Fibroblast of the conjunctiva (primary cell): ENCODE data around the gene RFPL3.
"Not testable (repeated sequence)": the region's sequence is repeated elsewhere in the genome, so short reads cannot be mapped to it uniquely, and the experiment has no call there.

Experiments
- DNase-seq: peaks from one replicate; pipeline ENCODE4 v3.0.0-alpha.2; 2010; ENCODE audit warnings: low read depth

Gene RFPL3

DNA sequence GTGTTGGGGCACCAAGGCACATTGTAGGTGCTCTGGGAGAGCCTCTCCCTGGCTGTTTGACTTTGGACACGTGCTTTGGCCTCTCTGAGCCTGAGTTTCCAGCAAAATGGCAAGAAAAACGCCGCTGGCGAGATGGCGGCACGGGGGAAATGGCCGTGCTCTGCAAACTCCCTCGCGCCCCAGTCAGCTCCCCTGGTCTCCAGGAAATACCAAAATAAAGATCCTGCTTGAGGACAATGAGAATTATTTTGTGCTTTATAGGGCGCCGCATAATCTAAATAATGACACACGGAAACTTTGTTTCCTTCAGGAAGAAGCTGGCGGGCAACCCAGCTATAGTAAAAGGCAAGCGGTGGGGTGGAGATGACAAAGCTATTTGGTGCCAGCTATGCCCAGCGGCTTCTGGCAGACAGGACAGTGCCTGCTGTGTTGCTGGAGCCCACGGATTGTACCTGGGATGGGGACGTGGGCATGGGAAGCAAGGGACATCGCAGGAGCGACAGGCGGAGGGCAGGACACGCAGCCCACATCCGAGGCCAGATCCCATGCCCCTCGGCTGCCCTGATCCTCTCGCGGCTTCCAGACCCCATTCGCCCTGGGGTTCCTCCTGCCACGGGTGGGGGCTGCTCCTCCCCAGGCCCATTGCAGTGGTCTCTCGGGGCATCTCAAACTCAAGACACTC is 26.3 kb upstream of the RFPL3 start:
- no peak for DNase-seq

DNA sequence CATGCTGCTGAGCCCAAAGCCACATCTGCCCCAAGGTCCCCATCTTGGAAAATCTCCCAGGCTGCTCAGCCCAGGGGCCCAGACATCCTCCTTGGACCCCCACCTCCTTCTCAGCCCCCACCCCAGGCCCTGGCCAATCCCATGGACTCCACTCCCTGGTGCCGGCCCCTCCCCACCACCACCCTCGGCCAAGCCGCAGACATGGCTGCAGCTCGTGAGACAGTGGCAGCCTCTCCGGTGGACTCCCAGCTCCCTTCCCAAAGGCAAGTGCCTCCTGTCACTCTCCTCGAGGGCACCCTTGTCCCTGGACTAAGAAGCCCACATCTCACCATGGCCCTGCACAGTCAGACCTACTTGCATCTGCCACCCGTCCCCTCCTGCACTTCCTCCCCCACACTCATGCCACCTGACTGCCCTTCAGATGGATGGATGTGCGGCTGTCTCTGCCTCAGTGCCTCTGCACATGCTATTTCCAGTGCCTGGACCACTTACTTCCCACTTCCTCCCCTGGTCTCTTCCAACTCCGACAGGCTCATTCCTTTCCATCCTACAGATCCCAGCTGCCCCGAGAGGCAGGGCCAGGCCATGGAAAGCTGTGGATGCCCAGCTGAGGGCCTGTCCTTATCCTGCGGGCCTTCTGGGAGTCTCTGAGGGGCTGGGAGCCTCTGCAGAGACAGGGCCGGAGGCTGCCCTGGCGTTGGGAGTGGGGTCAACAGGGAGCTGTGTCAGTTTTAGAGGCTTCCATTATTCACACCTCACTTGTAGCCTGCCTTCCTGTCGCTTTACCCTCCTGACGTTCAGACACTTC is 25.5 kb upstream of the RFPL3 start:
- DNase-seq, result no peak

DNA sequence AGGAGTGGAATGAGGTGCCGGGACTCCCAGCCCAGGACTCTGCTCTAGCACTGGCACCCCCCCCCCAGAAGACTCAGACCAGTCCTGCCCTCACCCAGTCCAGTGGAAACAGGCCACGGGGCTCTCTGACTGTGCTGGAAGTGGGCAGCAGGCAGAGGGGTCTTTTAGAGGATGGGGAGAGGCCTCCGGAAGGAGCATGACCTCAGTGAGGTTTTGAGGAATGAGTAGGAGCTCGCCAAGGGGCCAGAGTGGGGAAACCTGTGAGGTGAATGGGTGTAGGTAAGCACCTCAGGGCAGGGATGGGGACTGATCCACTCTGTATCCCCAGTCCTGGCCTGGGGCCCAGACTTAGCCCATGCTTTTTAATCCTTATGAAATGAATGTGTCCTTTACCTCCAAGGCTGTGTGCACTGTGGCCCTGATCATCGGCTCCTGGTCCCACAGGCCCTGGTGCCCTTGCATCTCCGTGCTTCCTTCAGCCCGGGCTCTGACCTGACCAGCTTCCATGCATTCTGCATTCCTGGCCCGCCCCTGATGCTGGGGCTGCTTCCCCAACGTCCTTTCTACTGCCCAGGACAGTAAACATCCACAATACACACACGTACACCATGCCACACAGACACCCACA is 24.4 kb upstream of the RFPL3 start:
- DNase-seq, result no peak

DNA sequence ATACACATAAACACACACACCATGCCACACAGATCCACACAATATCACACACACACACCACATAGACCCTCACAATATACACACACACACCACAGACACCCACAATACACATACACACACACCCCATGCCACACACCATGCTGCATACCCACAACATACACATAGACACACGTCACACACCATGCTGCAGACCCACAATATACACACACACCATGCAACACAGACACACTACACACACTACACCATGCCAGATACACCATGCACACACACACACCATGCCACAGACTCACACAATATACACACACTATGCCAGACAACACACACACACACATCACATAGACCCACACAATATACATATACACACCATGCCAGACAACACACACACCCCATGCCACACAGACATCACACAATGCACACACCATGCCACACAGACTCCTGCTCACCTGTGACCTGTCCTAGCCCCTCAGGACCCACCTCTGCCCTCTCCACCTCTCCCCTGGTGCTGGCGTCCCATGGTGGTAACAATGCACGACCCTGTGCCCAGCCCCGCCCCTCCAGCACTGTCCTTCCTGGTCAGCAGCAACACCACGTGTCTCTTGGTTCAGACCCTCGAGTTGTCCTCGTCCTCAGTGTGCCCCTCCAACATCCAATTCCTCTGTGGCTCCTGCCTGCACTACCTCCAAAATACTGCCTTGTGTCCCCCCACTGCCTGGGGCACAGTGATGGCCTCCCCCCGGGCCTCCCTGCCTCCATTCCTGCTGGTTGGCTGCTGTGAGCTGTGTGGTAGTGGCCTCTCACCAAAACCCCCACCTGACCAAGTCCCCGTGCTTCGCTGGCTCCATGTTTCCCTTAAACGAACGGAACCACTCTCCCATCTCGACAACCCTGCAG is 23.7 kb upstream of the RFPL3 start:
- no peak for DNase-seq

DNA sequence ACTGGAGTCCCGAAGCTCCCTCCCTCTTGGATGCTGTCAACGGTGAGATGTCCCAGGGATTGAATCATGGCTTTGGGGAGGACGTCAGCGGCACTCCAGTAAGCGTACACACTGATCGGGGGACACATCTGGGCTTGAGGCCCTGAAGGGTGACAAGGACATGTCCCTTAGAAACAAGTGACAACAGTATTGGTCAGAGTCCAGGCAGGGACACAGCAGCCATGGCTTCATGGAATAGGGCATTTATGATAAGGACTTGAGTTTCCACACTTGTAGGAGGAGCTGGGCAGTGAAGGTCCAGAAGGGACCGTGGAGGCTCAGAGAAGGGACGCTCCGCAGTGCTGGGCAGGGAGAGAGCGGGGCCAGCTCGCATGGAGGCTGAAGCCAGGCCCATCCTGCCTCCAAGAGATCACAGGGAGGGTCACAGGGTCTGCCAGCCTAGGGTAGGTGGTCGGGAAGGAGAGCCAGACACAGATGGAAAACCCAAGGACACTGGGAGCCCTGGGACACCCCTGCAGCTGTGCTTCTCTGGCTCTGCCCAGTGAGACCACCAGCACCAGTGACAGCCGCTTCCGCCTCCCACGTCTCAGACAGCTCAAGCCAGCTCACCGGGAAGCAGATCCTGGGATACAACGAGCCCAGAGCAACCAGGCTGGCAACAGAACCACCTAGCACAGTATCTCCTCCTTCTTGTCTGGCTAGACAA is 22.9 kb upstream of the RFPL3 start:
- DNase-seq, result no peak

DNA sequence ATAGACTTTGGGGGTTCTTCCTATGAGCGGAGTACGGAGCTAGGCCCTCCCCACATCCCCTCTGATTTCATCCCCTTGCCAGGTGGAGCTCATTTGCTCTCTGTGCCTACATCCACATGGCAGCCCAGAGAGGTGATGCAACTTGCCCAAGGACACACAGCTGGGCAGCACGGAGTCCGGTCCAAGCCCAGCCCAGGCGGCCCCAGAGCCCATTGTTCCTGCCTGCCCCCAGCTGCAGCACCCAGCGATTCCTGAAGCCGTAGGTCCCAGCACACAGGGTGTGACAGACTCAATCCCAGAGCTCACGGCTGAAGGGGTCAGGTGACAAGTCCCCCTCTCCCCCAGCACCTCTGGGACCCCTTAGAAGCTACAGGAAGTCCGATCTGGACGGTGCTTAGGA is 22.2 kb upstream of the RFPL3 start:
- DNase-seq, result no peak

DNA sequence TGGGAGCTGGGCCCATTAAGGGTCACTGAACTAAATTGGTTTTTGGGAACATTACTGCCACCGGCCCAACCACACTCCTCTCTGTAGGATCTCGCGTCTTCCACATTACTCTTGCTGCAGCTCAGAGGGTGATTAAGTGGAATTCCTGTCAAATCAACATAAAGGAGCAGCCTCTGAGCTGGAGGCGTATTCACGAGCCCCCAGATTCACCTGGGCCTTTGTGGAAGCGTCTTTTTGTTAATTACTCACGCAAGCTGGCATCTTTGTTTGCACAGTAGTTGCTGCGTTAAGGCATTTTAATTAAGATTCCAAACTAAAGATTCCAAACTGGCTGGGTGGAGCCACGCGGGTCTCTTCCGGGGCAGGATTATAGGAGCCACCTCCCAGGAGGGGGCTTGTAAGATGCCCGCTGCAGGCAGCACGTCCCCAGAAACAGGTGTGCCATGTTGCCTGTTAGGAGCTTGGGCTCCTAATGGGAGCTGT is 21.5 kb upstream of the RFPL3 start:
- DNase-seq, result no peak

DNA sequence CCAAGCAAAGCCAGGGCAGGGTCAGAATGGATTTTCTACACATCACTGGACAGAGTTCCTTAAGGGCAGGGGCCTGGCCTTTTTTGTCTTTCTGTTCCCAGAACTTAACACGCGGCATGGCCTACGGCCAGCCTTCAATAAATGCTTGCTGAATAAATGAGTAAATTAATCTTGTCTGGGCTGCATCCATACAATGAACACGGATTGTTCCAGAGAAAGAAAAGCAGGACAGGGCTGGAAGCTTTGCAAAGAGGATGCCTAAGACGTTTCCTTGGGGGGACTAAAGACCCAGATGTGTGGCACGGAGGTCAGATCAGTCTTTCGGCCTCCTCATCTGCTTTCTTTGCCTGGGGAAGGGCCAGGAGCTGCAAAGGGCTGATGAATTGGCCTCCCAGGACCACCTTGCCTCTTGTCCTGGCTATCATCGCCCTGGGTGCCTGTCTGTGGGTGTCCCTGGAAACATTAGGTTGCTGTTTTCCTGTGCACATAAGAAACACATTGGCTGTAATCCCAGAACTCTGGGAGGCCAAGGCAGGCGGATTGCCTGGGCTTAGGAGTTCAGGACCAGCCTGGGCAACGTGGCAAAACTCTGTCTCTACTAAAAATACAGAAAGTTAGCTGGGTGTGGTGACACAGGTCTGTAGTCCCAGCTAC is 20.8 kb upstream of the RFPL3 start:
- DNase-seq, result no peak

DNA sequence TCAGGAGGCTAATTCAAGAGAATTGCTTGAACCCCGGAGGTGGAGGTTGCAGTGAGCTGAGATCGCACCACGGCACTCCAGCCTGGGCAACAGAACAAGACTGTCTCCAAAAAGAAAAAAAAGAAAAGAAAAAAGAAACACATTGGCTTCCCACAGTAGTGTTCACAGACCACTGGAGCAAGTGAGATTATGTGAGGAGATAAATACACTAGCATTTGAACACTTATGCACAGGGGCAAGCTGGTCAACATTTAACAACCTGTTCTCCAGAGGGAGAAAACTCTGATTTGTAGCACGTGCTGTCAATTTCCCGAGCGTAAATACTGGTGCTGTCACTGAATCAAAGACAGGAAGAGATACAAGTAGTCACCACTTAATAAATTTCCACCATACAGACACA is 20.2 kb upstream of the RFPL3 start:
- DNase-seq, result not testable (repeated sequence)

DNA sequence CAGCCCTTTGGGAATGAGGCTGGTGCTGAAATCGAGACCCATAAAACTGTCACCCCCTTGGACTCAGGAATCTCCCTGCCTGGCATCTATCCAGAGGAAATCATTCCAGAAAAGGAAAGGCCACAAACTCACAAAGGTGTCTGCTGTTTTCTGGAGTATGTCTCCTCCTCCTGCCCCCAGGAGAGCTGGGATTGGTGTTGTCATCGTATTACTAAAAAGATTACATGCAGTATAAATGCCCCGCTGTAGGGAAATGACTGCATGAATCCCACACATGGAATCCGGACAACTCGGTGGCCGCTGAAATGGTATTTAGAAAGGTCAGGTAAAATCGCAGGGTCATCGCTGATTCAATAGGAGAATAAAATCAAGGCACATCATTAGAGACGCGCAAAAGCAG is 18.9 kb upstream of the RFPL3 start:
- DNase-seq, result no peak

DNA sequence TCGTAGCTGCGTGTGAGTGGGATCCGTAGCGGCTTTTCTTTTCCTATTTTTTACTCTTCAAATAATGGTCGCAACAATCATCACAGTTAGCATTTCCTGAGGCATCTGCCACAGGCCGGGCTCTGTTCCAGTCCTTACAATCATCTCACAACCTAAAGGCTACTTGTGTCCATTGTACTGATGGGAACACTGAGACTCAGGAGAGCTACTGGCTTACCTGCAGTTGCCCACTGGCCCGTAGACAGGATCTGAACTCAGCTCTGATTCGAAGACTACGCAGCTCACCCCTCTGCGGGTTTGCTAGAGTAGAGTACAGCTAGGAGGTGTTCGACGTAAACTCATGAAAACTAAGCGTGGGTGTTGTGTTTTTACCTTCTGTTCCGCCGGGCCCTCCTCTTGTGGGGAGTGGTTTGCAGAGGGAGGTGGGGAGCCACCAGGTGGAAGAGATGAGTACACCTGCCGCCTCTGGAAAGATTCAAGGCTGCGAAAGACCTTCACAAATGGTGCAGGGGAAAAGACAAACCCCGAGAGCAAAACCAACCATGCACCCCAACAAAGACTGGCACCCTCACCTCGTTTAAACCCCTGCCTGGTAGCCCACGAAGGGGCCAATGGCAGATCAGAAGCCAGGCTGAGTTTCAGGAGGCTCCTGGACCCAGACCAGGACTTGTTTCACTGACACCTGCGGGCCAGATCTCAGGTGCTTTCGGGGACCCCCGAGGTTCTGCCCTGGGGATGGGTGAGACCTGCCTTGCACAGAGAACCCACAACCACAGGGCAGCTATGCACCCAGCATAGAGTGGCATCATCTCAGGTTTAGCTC is 18.3 kb upstream of the RFPL3 start:
- no peak for DNase-seq

DNA sequence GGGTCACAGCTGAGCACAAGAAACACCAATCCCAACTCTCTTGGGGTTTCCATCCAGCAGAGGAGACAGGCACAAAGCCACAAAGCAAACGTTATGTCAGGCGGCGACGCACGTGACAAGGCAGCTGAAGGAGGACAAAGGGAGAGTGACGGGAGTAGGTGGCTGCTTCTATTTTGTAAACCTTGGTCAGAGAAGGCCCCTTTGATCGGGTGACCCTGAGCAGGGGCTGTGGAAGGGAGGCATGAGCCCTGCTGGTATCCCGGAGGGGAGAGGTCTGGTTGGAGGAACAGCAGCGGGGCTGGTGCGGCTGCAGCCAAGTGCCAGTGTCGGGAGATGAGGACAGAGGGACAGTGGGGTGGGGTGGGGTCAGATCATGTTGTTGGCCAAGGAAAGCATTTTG is 17.3 kb upstream of the RFPL3 start:
- no peak for DNase-seq

DNA sequence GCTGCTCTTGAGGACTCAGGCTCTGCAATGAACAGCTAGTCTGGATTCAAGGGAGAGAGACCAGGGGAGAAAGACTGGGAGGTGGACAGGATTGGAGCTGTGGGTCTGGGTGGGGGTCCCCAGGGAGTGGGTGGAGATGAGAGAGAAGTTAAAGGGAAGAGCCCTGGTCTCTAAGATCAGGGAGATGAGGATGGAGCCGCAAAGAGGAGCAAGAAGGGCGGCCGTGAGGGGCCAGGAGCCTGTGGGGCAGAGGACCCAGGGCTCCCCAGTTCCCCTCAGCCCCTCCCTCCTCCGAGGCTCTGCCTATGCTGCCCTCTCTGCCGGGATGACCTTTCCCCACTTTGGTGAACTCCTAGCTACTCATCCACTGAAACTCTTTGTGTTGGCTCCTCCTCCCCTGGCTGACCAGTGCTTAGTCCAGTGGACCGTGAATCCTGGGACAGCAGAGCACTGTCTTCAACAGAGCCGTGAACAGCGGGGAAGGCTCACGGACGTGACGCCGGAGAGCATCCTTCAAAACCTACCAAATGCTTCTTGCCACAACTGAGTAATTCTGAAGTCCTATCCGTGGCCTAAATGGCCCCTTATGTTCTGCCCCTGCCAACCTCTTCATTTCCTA is 16.4 kb upstream of the RFPL3 start:
- no peak for DNase-seq

DNA sequence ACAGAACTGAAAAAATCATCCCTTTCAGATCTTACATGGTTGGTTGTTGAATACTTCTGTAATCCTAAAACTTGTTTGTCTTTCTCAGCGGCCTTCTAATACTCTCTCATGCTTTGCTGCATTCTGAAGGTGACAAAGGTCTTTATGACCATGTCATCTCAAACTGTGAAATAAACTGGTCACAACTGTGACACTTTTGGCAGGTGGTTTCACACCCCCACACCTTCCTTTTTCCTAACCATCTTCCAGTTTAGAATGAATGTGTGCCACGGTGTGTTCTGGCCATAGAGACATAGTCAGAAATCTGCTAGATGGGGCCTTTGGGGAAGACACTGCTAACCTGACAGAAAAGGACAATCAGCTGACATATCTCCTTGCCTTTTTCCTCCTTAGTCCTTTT is 14.7 kb upstream of the RFPL3 start:
- DNase-seq, result no peak

DNA sequence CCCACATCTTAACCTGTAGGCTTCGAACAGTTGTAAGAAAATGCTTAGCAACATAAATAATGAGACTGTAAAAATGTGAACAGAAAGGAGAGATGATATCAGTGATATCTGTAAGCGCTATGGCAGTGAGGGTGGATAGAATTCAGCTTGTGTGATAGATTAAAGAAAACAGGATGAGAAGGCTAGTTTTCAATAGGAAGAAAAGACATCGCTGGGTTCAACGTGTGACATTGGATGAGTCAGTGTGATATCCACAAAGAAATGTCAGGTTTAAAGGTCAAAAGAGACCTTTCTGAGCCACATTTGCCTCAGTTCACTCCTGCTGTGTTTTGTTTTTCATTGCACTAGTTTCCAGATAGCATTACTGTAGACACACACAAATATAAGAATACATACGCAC is 13.7 kb upstream of the RFPL3 start:
- no peak for DNase-seq

DNA sequence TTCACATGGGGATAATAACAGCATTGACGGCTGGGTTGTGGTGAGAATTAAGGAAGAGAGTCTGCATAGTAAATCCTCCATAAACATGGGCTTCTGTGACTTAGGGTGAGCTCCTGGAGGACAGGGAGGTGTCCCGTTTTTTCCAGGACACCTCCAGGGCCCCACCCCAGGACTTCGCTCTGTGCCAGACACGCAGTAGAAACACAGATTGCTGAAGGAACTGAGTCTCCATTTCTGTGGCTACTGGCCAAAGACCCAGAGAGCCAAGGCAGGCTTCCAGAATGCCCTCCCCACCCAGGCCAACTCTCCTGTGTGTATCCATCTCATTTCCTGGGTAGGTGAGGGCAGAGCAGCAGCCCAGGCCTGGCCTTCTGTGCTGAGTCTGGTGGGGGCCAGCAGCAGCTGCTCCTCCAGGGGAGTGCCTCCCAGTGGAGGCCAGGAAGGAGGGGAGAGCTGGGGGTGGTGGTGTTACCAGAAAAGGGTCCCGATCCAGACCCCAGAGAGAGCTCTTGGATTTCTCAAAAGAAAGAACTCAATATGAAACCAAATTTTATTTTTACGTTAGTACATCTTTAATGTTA is 9.5 kb upstream of the RFPL3 start:
- DNase-seq, result no peak

DNA sequence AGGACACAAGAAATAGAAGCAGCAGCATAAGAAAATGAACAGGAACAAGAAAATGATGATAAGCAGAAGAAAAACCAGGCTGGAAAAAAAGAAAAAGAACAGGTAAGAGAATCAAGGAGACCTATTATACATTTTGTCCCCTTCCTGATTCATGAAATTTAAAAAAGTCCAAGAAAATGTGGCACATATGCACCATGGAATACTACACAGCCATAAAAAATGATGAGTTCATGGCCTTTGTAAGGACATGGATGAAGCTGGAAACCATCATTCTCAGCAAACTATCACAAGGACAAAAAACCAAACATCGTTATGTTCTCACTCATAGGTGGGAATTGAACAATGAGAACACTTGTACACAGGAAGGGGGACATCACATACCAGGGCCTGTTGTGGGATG is 5.8 kb upstream of the RFPL3 start:
- not testable (repeated sequence) for DNase-seq

DNA sequence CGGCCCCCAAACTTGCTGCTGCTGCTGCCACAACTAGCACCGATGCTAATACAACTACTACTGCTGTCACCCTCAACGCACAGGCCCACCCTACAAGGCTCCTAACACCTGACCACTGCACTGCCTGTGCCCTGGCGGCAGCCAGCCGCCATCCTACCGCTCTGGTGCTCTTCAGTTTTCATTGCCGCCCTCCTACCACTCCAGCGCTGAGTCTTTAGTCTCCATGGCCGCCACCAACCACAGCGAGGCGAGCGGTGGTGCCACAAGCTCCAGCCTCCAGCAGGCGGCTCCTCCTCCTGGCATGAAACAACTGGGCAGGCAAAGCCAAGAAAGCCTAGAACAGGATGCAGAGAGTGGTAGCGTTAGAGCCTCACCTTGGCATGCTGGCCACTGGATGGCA is 5.0 kb upstream of the RFPL3 start:
- no peak for DNase-seq

DNA sequence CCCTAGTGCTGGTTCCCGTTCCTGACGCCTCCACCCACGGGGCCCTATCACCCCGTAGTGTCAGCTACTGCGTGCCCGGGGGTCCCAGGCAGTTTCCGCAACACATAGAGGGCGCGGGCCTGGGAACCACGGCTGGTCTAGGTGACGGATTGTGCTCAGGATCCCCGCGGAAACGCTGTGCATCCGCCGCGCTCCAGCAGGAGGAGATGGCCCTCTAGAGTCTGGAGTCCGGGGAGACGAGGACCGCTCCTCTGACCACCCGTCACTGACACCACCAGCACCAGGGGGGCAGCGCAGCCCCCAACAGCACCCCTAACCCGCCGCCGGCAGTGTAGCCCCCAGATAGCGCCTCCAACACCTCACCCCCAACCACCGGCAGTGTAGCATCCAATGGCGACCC is 4.4 kb upstream of the RFPL3 start:
- no peak for DNase-seq
